ENCODE data around the gene GPR55.
"Not testable (repeated sequence)": the region's sequence is repeated elsewhere in the genome, so short reads cannot be mapped to it uniquely, and the experiment has no call there.

Gene GPR55

GRCh38 chr2:230924470-230925341, at the start of gene GPR55:
TSS of gene GPR55 (minus strand) at chr2:230925242. CDS start at chr2:230910962, 14,280 bp downstream.
- peak; percentile 51 for DNase-seq

GRCh38 chr2:230974096-230974913, 49.3 kb upstream of the GPR55 start:
- peak; percentile 55 for DNase-seq

GRCh38 chr2:230972046-230972445, 47.0 kb upstream of the GPR55 start:
- no peak for DNase-seq

- DNase-seq: no peak
These were observed 44.6 kb upstream of the GPR55 start for GRCh38 chr2:230969659-230970015.

DNA sequence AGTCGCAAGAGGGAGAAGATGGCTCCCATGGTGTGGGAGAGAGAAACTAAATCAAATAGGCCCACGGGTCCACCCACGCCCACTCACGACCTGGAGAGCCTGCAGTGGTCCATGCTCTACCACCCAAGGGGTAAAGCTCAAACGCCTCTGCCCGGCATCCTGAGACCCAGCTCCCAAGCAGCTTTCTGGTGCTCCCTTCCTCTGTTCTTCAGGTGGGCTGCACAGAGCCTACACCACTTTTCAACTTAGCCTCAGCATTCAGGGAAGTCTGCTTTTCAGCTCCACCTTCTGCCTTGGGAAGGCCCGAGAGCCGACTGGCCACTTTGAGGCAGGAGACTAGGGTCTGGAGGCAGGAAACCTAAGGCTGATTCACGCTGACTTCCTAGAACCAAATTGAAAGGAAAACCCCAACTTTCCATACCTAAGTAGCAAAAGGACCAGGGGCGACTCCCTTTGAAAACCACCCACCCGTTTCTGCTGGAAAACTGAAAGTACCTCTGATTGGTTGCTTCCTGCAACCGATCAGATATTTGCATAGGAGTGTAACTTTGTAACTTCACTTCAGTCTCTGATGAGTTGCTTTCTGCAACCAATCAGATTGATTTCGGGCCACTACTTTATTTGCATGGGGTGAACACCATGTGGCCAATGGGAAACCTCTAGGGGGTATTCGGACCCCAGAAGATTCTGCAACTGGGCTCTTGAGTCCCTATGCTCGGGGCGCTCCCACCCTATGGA, 44.0 kb upstream of the GPR55 start:
- no peak for DNase-seq

GRCh38 chr2:230968314-230968713, 43.3 kb upstream of the GPR55 start:
- DNase-seq: not testable (repeated sequence)

DNA sequence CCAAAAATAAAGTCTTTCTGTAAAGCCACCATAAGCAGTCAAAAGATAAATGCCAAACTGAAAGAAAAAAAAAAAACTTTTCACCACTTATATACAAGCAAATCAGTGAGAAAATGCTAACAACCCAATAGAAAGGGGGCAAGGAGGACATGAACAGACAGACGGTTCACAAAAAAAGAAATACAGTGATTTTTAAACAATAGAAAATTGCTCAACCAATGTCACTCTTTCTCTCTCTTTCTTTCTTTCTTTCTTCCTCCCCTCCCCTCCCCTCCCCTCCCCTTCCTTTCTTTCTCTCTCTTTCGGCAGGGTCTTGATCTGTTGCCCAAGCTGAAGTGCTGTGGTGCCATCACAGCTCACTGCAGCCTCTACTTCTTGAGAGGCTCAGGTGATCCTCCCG, 42.1 kb upstream of the GPR55 start:
- DNase-seq: no peak

GRCh38 chr2:230964136-230964730, 39.2 kb upstream of the GPR55 start:
- no peak for DNase-seq

GRCh38 chr2:230961091-230961491, 36.0 kb upstream of the GPR55 start:
- no peak for DNase-seq

GRCh38 chr2:230960026-230960425, 35.0 kb upstream of the GPR55 start:
- DNase-seq: no peak

DNA sequence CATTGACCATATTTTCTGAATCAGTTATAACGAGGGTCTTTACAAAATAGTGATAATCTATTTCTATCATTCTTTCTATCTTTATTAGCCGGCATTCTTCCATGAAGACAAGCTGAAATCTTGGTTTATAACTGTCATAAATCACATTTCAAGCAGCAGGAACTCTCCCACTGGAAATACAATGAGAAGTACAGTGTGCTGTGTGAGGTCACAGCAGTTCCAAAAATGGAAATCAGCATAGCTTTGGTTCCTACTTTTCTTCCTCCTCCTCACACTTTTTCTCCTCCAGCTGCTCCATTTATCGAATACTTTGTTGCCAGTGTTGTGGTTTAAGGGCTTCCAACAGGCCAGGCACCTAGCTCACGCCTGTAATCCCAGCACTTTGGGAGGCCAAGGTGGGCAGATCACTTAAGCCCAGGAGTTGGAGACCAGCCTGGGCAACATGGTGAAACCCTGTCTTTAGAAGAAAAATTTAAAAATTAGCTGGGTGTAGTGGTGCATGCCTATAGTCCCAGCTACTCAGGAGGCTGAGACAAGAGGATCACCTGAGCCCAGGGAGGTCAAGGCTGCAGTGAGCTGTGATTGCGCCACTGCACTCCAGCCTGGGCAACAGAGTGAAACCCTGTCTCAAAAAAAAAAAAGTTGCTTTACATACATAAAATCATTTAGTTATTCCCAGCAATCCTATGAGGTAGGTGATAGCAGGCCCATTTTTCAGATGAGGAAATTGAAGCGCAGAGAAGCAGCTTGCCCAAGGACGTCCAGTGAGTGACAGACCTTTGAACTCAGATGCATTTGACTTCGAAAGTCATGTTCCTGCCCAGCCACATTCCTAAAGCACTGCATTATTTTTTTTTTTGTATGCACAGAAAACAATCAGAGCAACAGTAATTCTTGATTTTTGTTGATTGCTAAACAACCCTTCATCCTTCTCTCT, 34.0 kb upstream of the GPR55 start:
- no peak for DNase-seq

- DNase-seq: no peak
These were observed 32.8 kb upstream of the GPR55 start for GRCh38 chr2:230957756-230958391.

GRCh38 chr2:230956827-230957755, 32.0 kb upstream of the GPR55 start:
- DNase-seq: peak; percentile 17

GRCh38 chr2:230955163-230955737, 30.2 kb upstream of the GPR55 start:
- no peak for DNase-seq

- no peak for DNase-seq
These were observed 29.7 kb upstream of the GPR55 start for GRCh38 chr2:230954746-230955145.

DNA sequence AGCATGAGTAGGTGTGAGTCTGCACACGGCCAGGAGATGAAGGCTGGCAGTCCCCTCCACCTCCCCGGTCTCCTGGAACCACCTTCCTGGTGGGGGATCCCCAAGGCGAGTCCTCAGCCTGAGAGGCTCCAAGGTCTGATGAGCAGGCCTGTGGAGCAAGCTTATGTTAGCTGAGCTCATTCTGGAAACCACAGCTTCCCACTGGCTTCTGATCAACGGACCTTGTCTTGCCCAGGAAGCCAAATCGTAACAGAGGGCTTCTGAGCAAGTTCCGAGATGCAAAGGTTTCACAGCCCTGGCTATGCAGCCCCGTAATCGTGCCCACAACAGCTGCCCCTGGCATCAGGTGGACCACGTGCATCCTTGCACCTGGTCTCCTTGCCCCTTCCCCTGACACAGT, 28.8 kb upstream of the GPR55 start:
- DNase-seq: no peak

DNA sequence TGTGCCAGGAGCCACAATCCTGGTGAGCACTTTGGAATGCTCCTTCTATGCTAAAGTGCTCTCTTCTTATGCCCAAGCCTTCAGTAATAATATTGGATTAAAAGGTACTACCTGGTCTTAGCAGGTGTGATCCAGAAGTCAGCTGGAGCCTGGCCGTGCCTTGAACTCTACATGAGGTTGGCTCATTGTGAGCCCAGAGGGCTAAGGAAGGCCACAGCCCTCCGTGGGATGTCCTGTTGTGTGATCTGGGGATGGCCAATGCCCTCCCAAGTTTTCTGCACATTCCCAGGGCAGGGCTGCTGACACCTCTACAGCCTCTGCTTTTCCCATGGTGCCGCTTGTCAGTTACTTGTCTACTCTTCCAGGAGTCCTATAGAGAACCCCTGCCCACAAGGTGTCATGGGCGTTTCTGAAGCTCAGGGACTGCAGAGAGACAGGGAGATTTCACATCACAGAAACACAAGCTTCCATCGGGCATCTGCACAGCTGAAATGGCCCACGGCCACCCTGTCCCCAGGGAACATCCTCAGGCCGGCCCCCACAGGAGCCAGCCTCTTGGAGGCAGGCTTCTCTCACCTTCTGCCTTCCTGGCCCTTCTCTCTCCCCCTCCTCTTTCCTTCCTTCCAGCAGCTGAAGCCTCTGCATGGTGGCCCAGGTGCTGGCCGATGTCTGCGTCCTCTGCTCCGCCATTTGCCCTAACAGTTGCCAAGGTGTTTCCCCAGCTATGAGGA, 27.3 kb upstream of the GPR55 start:
- no peak for DNase-seq

- no peak for DNase-seq
These were observed 26.4 kb upstream of the GPR55 start for GRCh38 chr2:230951396-230951795.

DNA sequence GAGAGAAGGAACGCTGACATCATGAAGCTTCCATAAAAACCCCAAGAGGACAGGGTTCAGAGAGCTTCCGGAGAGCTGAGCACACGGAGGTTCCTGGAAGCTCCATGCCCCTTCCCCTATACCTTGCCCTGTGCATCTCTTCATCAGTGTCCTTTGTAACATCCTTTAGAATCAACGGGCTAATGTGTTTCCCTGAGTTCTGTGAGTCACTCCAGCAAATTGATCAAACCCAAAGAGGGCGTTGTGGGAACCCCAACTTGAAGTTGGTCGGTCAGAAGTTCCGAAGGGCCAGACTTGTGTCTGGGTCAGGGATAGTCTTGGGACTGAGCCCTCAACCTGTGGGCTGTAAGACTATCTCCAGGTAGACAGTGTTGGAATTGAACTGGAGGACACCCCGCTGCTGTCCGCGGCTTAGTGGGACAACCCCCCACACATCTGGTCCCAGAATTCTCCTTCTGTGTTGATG, 25.9 kb upstream of the GPR55 start:
- no peak for DNase-seq
